Activated CD8-positive, alpha-beta memory T cell treated with anti-CD3 and anti-CD28 coated beads for 36 hours (primary cell): ENCODE data around the gene CFAP298. TPM values are rescaled to one million over a fixed set of nuclear protein-coding genes. Genes with fewer than 3 reads are reported as not detected.

Experiments
- CTCF ChIA-PET: fragments of 350-600 bp; sonication (Branson Sonifier 250); formaldehyde crosslinking; loops from one replicate; lab custom pipeline; 2021; ENCODE audit warnings: antibody characterized with exemption; lab: Charles Lee
- POLR2A ChIA-PET: fragments of 350-600 bp; sonication (Branson Sonifier 250); formaldehyde crosslinking; loops from one replicate; lab custom pipeline; 2021; ENCODE audit warnings: antibody characterized with exemption; lab: Charles Lee
- total RNA-seq, 2 experiments: library from RNA; stranded (reverse); gene quantifications; one replicate each; pipeline ENCODE4 v1.2.3, GENCODE V29; 2021

The CFAP298 gene
- total RNA-seq, 2 experiments from 2014 or later: 49.7 to 54.7 TPM

DNA sequence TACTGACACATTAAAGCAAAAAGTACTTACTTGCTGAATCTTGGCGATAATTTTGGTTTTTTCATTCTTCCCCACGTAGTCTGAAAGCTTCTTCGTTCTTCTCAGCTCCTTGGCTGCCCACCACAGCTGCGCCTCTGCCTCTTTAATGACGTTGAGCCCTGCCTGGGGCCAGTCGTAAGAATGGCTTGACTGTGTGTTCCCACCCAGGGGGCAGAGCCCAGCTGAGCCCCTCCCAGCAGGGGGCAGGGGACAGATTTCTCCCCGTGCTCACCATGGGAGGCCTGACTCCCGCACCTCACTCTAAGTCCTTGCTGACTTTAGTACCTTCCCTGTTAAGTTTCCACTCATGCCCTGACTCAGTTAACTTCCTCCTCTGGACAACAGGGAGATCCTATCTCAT, 9.0 kb downstream of the CFAP298 start:
- POLR2A ChIA-PET: no interaction called here
- CTCF ChIA-PET: no interaction called here

DNA sequence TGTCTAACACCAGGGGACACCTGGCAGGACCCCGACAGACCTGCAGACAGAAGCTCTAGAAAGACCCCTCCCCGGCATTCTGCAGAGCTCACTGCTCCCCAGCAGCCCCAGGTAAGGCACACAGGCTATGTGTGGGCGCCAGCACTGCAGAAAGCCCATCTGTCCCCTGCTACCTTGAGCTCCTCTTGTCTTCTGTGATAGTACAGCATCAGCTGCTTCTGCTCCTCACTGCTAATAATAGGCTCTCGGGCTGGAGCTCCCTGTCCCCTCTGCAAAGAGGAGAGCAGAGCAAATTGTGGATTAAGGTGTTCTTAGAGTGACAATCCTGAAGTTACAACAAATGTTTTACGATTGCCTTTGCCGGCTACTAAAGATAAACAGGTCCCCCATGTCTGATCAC, 10.1 kb downstream of the CFAP298 start:
- POLR2A ChIA-PET: no interaction called here
- CTCF ChIA-PET: interaction anchor here (1.8 to 2.4 kb wide), 5 partner anchors 10 to 218 kb away, joined by 6 to 14 read pairs (median 11); partner anchors contain the start of gene CFAP298

- ChIA-PET POLR2A (interaction anchor here (0.6 kb wide), 1 partner anchor 321 kb away, joined by 3 read pairs; no protein-coding TSS in a partner anchor), CTCF (interaction anchor here (1.1 to 2.3 kb wide), 2 partner anchors 185 to 197 kb away, joined by 4 to 30 read pairs; no protein-coding TSS in a partner anchor)
Measured at GRCh38 chr21:32599526-32599925, 12.7 kb downstream of the CFAP298 start.

- ChIA-PET CTCF (interaction anchor here (1.1 kb wide), 1 partner anchor 184 kb away, joined by 4 read pairs; no protein-coding TSS in a partner anchor), POLR2A (no interaction called here)
Measured at GRCh38 chr21:32599091-32599490, 13.1 kb downstream of the CFAP298 start.

DNA sequence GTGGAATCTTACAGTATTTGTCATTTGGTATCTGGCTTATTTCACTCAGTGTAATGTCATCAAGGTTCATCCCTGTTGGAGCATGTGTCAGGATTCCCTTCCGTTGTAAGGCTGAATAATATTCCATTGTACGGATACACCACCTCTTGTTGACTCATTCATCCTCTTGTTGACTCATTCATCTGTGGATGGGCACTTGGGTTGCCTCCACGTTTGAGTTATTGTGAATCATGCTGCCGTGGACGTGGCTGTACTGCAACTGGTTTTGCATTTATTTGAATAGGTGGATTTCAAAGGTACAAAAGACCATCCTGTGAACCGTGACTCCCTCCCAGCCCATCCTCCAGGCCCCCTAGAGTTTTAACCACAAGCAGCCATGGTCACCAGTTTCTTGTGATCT, 15.0 kb downstream of the CFAP298 start:
- ChIA-PET POLR2A (no interaction called here), CTCF (no interaction called here)

- CTCF ChIA-PET: interaction anchor here (1.0 kb wide), 1 partner anchor 12 kb away, joined by 3 read pairs; no protein-coding TSS in a partner anchor
- POLR2A ChIA-PET: no interaction called here
Measured at GRCh38 chr21:32595431-32595830, 16.7 kb downstream of the CFAP298 start.

- ChIA-PET POLR2A (no interaction called here), CTCF (no interaction called here)
Measured at GRCh38 chr21:32593690-32594089, 18.5 kb downstream of the CFAP298 start.

DNA sequence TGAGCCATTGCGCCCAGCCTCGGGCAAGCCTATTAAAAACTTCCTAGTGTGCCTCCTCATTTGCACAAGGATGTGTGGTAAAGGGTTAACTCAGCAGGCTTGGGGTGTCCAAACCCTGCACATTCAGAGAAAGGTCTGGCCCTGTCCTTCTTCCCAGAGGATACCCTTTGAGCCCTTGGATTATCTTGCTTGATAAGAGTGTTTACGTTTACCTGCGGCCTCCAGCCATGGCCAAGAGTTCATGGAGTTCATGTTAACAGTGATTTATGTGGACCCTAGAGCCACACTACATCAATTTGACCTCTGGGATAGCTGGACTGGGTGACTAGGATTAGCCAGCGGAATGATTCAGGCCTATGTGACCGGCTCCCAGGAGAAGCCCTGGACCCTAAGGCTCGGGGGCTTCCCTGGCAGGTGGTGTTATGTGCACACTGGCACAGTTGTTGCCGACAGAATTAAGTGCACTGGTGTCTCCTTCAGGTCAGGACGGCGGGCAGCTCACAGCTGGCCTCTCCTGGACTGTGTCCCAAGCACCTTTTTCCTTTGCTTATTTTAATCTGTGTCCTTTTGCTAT, 19.2 kb downstream of the CFAP298 start:
- ChIA-PET CTCF (no interaction called here), POLR2A (no interaction called here)

DNA sequence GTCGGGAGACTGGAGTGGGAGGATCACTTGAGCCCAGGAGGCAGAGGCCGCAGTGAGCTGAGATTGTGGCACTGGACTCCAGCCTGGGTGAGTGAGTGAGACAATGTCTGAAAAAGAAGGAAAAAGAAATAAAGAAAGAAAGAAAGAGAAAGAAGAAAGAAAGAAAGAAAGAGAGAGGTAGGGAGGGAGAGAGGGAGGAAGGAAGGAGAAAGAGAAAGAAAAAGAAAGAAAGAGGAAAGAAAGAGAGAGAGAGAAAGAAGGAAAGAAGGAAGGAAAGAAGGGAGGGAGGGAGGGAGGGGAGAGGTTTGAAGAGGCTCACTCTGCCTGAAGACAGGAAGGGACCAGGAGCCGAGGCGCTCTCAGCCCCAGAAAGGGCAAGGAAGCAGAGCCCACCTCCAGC, 22.0 kb downstream of the CFAP298 start:
- ChIA-PET CTCF (no interaction called here), POLR2A (no interaction called here)

DNA sequence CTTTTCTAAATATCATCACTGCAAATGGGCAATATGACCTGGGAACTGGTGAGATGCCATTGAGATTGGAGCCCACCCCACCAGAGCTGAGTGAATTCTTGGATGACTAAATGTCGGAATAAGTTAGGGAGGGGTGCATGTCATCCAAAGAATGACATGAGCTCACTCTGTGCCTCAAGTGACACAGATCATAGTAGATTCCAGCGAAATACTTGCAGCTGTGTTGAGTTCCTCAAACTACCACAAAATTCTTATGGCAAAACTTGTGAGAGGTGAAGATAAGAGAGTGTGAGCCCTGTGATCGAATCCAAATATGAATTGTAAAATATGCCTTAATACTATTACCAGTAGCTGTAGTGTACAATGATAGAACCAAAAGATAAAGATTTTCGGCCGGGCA, 24.5 kb downstream of the CFAP298 start:
- ChIA-PET POLR2A (no interaction called here), CTCF (no interaction called here)

- ChIA-PET CTCF (no interaction called here), POLR2A (no interaction called here)
Measured at GRCh38 chr21:32587120-32587519, 25.1 kb downstream of the CFAP298 start.

- POLR2A ChIA-PET: no interaction called here
- CTCF ChIA-PET: no interaction called here
Measured at GRCh38 chr21:32585970-32586369, 26.2 kb downstream of the CFAP298 start.

DNA sequence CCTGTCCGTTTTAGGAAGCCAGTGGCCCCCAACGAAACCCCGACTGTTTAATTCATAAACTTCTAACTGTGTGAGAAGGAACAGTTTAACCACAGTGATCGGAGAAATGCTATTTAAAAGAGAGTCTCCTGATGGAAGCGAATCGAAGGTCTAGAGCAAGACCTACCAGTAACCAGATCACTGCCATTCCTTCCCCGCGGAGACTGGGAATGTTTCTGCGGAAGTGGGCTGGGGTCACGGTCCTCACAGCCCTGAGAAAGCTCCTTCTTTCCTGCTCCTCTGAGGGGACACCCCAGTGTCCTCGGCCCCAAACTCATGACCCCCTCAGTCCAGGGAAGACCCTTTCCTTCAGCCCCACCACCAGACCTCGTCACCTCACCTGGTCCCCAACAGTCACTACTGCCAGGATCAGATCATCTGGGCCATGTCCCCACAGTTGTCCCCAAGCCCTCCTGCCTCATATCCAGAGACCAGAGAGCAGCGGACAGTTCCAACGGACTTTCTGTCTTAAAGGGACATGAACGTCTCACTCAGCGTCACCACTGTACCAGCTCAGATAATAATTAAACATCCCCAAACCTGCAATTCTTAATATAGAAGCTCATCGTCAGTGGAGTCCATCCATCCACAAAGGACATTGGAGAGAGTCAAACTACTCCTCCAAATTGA, 27.0 kb downstream of the CFAP298 start, which contains the start of gene TCP10L:
TCP10L (minus strand) TSS at position 482 of the 669 bp plus-strand sequence. CDS start 1,219 bp downstream, outside the sequence.
- ChIA-PET POLR2A (interaction anchor here (0.6 kb wide), 1 partner anchor 327 kb away, joined by 3 read pairs; no protein-coding TSS in a partner anchor), CTCF (no interaction called here)

GRCh38 chr21:32584472-32584871, 27.7 kb downstream of the CFAP298 start:
- CTCF ChIA-PET: no interaction called here

GRCh38 chr21:32581732-32582131, 30.4 kb downstream of the CFAP298 start:
- ChIA-PET CTCF (no interaction called here), POLR2A (no interaction called here)

More at GRCh38 chr21:32584472-32584871, 27.7 kb downstream of the CFAP298 start:
- POLR2A ChIA-PET: interaction anchor here (0.6 kb wide), 1 partner anchor 326 kb away, joined by 3 read pairs; no protein-coding TSS in a partner anchor

GRCh38 chr21:32580949-32581348, 31.2 kb downstream of the CFAP298 start:
- POLR2A ChIA-PET: no interaction called here
- CTCF ChIA-PET: no interaction called here

GRCh38 chr21:32578107-32578691, 34.0 kb downstream of the CFAP298 start:
- CTCF ChIA-PET: interaction anchor here (0.7 kb wide), 1 partner anchor 186 kb away, joined by 3 read pairs; no protein-coding TSS in a partner anchor

DNA sequence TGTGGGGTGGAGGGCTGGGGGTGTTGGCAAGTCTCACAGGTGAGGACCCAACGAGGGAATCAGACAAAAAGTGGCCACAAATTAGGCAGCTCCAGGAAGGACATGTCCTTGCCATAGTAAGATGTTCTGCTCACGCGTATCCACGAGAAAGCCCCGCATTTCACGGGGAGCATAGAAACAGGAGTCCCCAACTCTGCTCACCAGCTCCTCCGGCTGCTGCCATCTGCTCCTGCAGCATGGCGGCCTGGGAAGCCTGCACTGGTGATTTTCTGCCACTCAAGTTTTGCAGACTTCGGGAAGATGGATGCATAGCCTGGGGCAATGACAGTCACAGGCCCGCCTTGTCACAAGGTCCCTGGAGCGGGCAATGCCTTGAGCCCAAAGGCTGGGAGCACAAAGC, 36.2 kb downstream of the CFAP298 start:
- ChIA-PET CTCF (interaction anchor here (1.0 kb wide), 1 partner anchor 173 kb away, joined by 3 read pairs; no protein-coding TSS in a partner anchor), POLR2A (no interaction called here)

More at GRCh38 chr21:32578107-32578691, 34.0 kb downstream of the CFAP298 start:
- POLR2A ChIA-PET: no interaction called here

GRCh38 chr21:32574946-32575925, 36.9 kb downstream of the CFAP298 start:
- ChIA-PET POLR2A (no interaction called here), CTCF (interaction anchor here (1.0 kb wide), 1 partner anchor 173 kb away, joined by 3 read pairs; no protein-coding TSS in a partner anchor)
